H54 (cell line): ENCODE results near the gene FANCC.

Experiments
- DNase-seq: peaks from one replicate; pipeline ENCODE4 v3.0.0; 2011; ENCODE audit warnings: low spot score, mixed read lengths; ENCODE audit not compliant: insufficient read length
- FAIRE-seq: peaks from 3 replicates; lab custom pipeline; 2011; peaks lifted over from hg19 to GRCh38; lab: Jason Lieb, UNC
- POLR2A ChIP-seq: IDR thresholded peaks from 2 replicates; pipeline ENCODE4 v1.6.1; 2011; ENCODE audit warnings: low read depth, mild to moderate bottlenecking, low read length

The FANCC gene

DNA sequence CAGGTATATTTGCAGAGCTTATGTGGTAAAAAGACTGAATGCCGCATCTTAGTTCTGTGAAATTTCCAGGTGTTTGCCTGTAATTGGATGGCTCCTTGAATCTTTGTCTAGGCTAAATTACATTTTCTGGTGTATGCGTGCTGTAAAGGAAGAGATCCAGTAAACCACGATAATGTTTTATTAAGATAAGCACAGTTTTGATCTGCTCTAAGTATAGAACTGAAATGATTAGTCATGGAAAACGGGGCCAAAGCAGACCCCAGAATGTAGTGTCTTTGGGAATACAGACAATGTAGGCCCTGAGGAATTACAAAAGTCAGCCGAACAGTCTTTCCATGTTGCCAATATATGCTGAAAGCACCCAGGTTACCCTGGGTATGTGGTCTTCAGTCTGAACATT lies 257.3 kb downstream of the FANCC start:
- no peak for TF ChIP-seq POLR2A
- FAIRE-seq (no peak), DNase-seq (no peak)

- FAIRE-seq: no peak
- no peak for TF ChIP-seq POLR2A
- DNase-seq: no peak
These were observed 258.6 kb downstream of the FANCC start for GRCh38 chr9:95058795-95059386.

DNA sequence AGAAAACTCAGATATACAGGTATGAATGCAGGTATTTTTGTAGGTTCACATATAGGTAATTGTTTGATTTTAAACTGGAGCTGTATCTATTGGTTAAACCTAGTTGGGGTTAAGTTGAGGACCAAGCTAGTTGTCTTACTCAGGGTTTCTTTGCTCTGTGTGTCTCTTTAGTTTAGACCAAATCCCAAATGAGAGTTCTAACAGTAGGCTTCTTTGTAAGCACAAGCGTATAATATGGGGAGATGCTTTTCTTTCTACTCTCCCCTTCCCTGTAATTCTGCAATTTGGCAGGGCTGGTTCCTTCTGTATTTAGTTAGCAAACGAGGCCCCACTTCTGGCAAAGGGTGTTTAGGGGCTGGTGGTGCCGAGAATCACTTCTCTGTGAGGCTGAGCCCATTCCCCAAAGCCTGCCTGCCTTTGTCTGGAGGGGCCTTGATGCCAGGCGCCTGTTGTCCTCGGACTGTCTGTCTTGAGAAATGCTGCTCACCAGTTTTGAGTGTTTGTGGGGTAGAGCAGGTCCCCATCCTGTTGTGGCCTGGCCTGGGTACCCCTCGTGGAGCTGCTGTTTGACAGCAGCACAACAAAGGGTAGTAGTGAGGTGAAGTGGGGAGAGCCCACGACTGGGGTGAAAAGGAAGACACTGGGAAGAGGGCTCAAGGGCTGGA lies 259.3 kb downstream of the FANCC start:
- FAIRE-seq: no peak
- TF ChIP-seq POLR2A: no peak
- no peak for DNase-seq

- no peak for DNase-seq
- FAIRE-seq: no peak
These were observed 260.4 kb downstream of the FANCC start for GRCh38 chr9:95057101-95057500.

GRCh38 chr9:95055851-95056551 lies 261.5 kb downstream of the FANCC start:
- FAIRE-seq: peak; percentile 48
- no peak for DNase-seq
- TF ChIP-seq POLR2A: no peak

More at GRCh38 chr9:95057101-95057500, 260.4 kb downstream of the FANCC start:
- no peak for TF ChIP-seq POLR2A

GRCh38 chr9:95055334-95055850 lies 262.1 kb downstream of the FANCC start:
- DNase-seq (no peak), FAIRE-seq (peak; percentile 15)
- no peak for TF ChIP-seq POLR2A

DNA sequence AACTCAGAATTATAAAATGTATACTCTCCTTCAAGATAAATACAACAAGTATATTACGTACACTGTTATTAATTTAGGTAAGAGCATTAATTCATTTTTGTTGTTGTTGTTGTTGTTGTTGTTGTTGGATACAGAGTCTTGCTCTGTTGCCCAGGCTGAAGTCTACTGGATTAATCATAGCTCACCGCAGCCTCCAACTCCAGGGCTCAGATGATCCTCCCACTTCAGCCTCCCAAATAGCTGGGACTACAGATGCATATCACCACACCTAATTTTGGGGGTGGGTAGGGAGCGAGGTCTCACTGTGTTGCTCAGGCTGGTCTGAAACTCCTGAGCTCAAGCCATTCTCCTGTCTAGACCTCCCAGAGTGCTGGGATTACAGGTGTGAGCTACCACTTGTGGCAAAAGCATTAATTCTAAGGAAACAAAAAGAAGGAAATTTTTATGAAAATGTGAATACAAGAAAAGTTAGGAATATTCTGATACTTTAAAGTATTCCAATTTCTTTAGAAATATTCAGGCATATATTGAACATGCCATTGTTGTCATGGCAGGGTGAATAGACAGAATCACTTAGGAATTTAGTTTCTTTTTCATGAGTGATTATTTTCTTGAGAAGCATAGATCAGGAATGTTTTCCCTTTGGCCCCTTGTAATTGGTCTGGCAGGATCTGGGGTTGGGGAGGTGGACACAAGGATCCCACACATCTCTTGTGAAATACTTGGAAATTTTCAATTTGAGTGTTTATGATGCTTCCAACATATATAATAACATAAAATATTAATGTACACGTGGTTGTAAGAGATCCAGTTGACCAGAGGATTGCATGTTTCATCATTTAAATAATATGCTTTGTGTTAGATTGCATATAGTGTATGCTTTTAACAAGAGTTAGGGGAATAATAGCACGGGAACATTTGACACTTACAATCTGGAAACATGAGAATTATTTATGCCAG lies 263.6 kb downstream of the FANCC start:
- peak; percentile 33 for FAIRE-seq
- TF ChIP-seq POLR2A: no peak
- DNase-seq: no peak

GRCh38 chr9:95049761-95050160 lies 267.7 kb downstream of the FANCC start:
- TF ChIP-seq POLR2A: no peak
- DNase-seq (no peak), FAIRE-seq (peak; percentile 95)
